ENCODE data around the gene OPN3.

GRCh38 chr1:241630476-241630875 lies 9.7 kb downstream of the OPN3 start:
- TF ChIP-seq BHLHE40 (IDR thresholded peaks at IDR 0.05; ENCODE audit: borderline replicate concordance) (no peak), SP1 (IDR thresholded peaks at IDR 0.05) (no peak), HDGF (IDR thresholded peaks at IDR 0.05; ENCODE audit: borderline replicate concordance) (no peak), SUZ12 (IDR thresholded peaks at IDR 0.05) (no peak), TARDBP (IDR thresholded peaks at IDR 0.05) (no peak), FOXM1 (IDR thresholded peaks at IDR 0.05; ENCODE audit: borderline replicate concordance) (no peak), L3MBTL2 (conservative IDR thresholded peaks at IDR 0.05) (no peak), FOXK2 (IDR thresholded peaks at IDR 0.05) (no peak), ZNF384 (IDR thresholded peaks at IDR 0.05) (no peak), ELF4 (IDR thresholded peaks at IDR 0.05) (no peak), FOXA1 (IDR thresholded peaks at IDR 0.05) (peak; percentile 81), ARNT (IDR thresholded peaks at IDR 0.05) (no peak), LEF1 (IDR thresholded peaks at IDR 0.05; ENCODE audit: borderline replicate concordance) (no peak)

Data from HEK293T (cell line).